RWPE1 (cell line): ENCODE data around the gene KLF13.
A peak's percentile ranks its signal among the peaks of the same experiment; 100 is the strongest.

Experiments used
- CTCF ChIA-PET: fragments of 350-600 bp; sonication (Branson Sonifier 250); formaldehyde crosslinking; extraction: SDS; loops from one replicate; lab custom pipeline; 2021; lab: Yijun Ruan, JAX
- POLR2A ChIA-PET: fragments of 400-600 bp; formaldehyde crosslinking; extraction: SDS; loops from one replicate; lab custom pipeline; 2020; ENCODE audit warnings: antibody characterized with exemption; ENCODE audit not compliant: low non-redundant PET; lab: Yijun Ruan, JAX
- DNase-seq: peaks from one replicate; pipeline ENCODE4 v3.0.0; 2012; ENCODE audit warnings: low spot score
- H3K27ac ChIP-seq: fragments of 450-650 bp; 2 replicates; pipeline ENCODE4 v1.5.1; 2017
- TF ChIP-seq, protein P1 (sequence below): fragments of 450-650 bp; conservative IDR thresholded peaks from 2 replicates; pipeline ENCODE4 v1.5.1; 2017; ENCODE audit warnings: low read depth, mild to moderate bottlenecking

KLF13 gene

DNA sequence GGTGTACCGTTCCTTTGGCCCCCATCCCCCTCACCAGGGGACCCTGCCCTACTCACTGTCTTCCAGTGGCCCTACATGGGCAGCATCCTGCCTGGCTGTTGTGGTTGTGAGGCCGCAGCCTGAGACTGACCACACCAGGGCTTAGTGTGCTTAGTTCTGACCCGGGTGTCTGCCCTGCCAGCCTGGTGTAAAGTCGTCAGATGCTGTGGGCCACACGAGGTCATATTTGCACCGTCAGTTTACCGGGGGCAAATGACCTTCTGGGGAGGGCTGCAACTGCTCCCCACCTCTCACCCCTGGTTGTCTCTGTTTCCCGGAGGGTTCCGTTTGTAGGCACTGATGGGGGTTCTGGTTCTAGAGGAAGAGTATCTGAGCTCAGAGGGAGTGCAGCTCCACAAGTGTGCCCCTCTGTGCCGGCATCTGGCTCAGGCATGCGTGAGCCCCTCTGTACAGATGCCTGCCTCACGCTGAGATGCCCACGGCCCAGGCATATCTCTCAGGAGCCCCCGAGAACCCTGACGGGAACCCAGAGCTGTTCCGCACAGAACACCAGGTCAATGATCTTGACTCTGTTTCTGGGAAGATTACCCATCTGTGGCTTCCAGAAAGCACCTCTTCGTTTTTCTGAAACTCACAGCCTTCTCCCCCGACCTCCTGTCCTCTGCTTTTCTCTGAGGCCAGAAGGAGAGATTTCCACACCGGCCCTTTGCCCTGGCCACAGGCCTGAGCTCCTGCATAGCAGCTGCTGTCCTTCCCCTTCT, 19.2 kb downstream of the KLF13 start:
- ChIA-PET CTCF (no interaction called here), POLR2A (no interaction called here)
- TF ChIP-seq, protein P1, sequence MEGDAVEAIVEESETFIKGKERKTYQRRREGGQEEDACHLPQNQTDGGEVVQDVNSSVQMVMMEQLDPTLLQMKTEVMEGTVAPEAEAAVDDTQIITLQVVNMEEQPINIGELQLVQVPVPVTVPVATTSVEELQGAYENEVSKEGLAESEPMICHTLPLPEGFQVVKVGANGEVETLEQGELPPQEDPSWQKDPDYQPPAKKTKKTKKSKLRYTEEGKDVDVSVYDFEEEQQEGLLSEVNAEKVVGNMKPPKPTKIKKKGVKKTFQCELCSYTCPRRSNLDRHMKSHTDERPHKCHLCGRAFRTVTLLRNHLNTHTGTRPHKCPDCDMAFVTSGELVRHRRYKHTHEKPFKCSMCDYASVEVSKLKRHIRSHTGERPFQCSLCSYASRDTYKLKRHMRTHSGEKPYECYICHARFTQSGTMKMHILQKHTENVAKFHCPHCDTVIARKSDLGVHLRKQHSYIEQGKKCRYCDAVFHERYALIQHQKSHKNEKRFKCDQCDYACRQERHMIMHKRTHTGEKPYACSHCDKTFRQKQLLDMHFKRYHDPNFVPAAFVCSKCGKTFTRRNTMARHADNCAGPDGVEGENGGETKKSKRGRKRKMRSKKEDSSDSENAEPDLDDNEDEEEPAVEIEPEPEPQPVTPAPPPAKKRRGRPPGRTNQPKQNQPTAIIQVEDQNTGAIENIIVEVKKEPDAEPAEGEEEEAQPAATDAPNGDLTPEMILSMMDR, result no peak
- H3K27ac ChIP-seq, result peak overlapping the region; percentile 95
- DNase-seq, result no peak

DNA sequence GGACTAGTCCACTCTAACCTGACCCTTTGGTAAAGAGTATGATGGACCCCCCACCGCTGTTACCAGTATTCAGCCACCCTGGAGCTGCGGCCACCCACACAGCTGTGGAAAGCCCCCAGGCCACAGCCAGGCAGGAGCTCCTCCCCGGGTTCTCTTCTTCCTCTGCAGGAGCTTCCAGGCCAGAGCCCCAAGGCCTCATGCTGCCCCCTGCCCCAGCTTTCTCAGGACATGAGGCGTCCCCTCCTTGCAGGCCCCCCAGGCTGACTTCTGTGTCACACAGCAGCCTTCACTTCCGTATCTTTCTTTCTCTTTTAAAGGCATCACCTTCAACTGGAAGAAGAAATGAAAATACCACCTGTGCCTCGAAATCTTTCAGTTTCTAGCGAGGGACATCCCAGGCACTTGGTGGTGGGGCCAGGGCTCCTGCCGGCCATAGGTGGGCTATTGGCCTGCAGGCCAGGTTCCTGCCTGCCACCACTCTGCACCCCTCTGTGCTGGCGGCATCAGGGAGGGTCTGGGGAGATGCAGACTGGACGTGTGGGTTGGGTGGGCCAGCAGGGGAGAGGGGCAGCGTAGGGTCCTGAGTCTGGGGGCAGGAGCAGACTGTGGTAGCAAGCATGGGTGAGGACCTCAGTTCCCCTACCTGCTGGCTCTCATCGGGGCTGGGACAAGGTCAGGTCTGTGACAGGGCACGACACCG, 19.9 kb downstream of the KLF13 start:
- H3K27ac ChIP-seq, result peak overlapping the region; percentile 95
- CTCF ChIA-PET, result no interaction called here
- DNase-seq, result no peak
- POLR2A ChIA-PET, result no interaction called here
- TF ChIP-seq, protein P1, result no peak

GRCh38 chr15:31347067-31347975, 20.7 kb downstream of the KLF13 start:
- TF ChIP-seq, protein P1, result no peak
- ChIA-PET POLR2A (no interaction called here), CTCF (interaction anchor here (0.6 kb wide), 1 partner anchor 159 kb away, joined by 3 read pairs; no protein-coding TSS in a partner anchor)
- H3K27ac ChIP-seq, result peak overlapping the region; percentile 95
- no peak for DNase-seq

DNA sequence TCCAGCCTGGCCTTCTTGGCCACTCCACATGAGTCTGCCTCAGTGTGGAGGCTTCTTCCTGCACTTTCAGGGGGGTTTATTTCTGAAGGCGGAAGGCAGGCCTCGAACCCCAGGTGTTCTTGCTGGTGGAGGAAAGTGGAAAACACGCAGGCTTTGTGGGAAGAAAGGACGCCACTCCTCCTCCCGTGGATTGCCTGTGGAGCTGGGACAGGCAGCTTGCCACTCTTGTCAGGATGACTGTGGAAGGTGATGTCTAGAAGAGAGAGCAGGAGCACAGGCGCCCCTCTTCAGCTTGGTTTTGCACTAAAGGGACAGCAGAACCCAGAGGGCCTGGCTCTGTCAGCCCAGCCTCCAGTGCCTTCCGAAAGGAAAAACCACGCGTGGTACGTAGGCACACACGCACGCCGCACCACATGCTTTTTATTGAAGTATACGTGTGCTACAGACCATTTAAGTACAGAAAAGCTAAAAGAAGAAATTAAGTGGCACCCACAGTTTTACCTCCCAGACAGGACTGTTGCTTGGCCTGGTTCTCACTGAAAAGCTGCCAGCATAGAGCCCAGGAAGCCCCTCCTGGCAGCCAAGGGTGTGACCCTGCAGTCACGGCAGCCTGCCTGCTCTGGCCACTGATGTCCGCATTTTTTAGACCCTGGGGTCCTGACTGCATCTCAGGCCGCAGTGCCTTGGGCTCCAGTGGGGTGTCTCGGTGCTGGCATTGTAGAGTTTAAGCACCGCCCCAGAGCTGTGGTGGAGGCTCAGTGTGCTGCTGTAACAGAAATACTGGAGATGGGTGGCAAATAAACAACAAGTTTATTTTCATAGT, 21.6 kb downstream of the KLF13 start:
- POLR2A ChIA-PET, result no interaction called here

GRCh38 chr15:31349233-31350141, 22.9 kb downstream of the KLF13 start:
- CTCF ChIA-PET, result interaction anchor here (0.6 to 0.9 kb wide), 3 partner anchors 8 to 220 kb away, joined by 3 read pairs; no protein-coding TSS in a partner anchor
- peak overlapping the region; percentile 95 for H3K27ac ChIP-seq
- POLR2A ChIA-PET, result no interaction called here
- TF ChIP-seq, protein P1, result no peak
- DNase-seq, result no peak

More for the DNA sequence above, 21.6 kb downstream of the KLF13 start:
- TF ChIP-seq, protein P1, result no peak
- DNase-seq, result no peak
- peak overlapping the region; percentile 95 for H3K27ac ChIP-seq
- CTCF ChIA-PET, result interaction anchor here (0.6 to 0.9 kb wide), 2 partner anchors 140 to 526 kb away, joined by 3 read pairs; no protein-coding TSS in a partner anchor
